Subcutaneous adipose tissue (tissue), 4 donors: Measurements from ENCODE around the gene SEC14L1. TPM values are rescaled to one million over a fixed set of nuclear protein-coding genes. Genes with fewer than 3 reads are reported as not detected.

Experiments
- CTCF ChIP-seq: fragments of 450-650 bp; IDR thresholded peaks from one replicate; pipeline ENCODE4 v1.5.1; 2016; ENCODE audit warnings: low read depth, mild to moderate bottlenecking, control low read depth, antibody characterized with exemption, moderate library complexity
- total RNA-seq, 4 donors: library from RNA; depleted of rRNA; stranded (reverse); fragments of >200 nt; gene quantifications; one replicate each; pipeline ENCODE4 v1.1.0, GENCODE V29; 2016

The SEC14L1 gene
- total RNA-seq, 4 donors from 2014 or later: 61.9 to 309 (median 119) TPM

- no peak for TF ChIP-seq CTCF
Measured at GRCh38 chr17:77215281-77215680, 74.5 kb downstream of the SEC14L1 start.

DNA sequence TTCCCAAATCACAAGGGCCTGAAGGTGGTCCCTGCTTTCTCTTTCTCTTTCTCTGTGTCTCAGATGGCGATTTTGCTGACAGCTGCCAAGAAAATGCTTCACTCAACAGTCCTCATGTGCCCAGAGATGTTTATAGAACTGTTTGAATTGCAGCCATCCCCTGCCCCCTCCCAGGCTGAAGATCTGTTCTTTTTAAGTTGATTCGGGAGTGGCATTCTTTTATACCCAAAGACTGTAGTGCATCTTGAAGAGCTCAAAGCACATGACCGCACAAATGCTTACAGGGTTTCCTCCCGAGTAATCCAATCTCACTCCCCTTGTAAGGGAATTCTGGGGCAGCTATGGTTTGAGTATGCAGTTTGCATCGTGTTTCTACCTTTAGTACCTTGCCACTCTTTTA lies 75.7 kb downstream of the SEC14L1 start:
- TF ChIP-seq CTCF: no peak

GRCh38 chr17:77217123-77217522 lies 76.4 kb downstream of the SEC14L1 start:
- TF ChIP-seq CTCF: no peak

DNA sequence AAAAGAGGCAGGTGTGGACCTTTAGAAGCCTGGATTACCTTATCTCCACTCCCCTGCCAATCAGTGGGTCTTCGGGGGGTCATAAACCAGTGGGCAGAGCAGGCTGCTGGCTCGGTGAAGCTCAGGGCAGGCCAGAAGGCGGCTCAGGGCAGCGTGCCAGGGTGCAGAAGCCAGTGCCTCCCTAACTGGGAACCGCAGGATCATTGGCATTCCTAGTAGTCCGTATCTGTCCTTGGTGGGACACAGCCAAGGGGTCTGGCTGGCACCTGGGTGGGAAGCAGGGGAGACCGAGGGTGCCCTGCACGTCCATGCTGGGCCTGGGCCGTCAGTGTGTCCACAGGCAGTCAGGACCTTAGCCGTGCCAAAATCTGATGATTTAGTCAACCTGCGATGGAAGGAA lies 76.8 kb downstream of the SEC14L1 start:
- TF ChIP-seq CTCF: no peak

DNA sequence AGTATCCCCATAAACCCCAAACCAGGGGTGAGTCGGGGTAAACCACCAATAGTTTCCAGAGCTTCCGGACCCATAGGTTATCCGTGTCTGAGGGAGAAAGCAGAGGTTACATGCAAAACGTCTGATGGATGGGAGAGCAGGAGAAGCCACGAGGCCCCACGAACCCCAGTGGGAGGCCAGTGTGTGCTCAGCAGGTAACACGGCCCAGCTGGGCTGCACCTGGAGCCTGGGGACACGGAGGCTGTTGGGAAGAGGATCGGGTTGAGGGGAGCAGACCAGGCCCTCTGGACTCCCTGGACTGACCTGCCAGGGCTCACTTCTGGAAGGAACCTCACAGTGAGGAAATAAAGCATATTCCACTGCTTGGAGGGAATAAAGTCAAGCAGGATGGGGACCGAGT lies 78.1 kb downstream of the SEC14L1 start:
- TF ChIP-seq CTCF: no peak

DNA sequence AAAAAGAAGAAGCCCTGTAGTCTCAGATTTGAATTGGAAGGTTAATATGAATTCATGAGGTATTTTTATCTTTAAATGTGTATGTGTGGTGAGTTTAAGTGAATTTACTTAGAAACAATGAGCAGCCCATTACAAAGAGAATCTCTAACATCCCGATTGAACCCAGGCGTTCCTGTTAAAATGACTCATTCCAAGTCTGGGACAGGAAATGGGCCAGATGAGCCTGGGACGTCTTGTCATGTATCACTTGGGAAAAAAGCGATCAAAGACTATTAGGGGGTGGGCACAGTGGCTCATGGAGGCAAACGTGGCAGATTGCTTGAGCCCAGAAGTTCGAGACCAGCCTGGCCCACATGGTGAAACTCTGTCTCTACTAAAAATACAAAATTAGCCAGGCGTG lies 81.6 kb downstream of the SEC14L1 start:
- no peak for TF ChIP-seq CTCF

DNA sequence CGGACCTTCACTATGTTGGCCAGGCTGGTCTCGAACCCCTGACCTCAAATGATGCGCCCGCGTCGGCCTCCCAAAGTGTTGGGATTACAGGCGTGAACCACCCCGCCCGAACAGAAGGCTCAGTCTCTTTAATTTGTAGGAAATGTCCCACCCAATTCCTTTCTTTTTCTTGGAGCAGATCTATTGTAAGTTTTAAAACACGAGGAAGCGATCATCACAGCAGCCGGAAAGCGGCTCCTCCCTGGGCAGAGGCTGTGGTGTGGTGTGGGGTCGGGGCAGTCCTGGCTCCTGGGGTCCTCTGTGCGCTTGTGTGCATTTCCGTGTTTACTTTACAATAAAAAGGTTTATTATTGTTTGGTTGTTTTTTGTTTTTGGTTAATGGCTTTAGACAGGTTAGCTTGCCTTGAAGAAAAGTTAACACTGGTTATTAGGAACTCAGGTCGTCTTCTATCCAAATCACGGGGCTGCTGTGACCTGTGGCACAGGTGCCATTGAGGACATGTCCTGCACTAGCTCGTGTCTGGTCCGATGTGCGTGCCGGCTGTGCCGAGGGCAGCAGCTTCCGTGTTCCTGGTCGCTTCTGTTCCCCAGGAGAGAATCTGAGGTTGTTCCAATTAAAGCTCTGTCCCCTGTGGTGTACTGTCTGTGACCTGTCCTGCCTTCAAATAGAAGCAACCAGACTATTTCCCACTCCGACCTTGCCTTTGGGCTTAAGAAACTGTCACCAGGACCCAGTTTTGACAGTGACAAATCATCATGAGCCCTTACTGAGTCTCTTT lies 83.1 kb downstream of the SEC14L1 start:
- no peak for TF ChIP-seq CTCF
